Neural cell (in vitro differentiated cells): Measurements from ENCODE around the gene WASF3. TPM values are rescaled to one million over a fixed set of nuclear protein-coding genes. Genes with fewer than 3 reads are reported as not detected.

Experiments used
- H2AFZ ChIP-seq: fragments of 200-600, 300-800 bp; sonication (generic), shearing (Covaris generic); 2 replicates; pipeline ENCODE4 v1.6.0; 2014; ENCODE audit warnings: low read depth, mild to moderate bottlenecking, antibody characterized with exemption, low read length, moderate library complexity
- H3F3A ChIP-seq: fragments of 200-600 bp; shearing (Covaris generic); 2 replicates; pipeline ENCODE4 v1.6.1; 2016; ENCODE audit warnings: mild to moderate bottlenecking, moderate library complexity, mixed read lengths, antibody characterized with exemption, low read length; ENCODE audit not compliant: insufficient read depth, poor library complexity, severe bottlenecking
- H3K27ac ChIP-seq: fragments of 200-600, 300-800 bp; sonication (generic), shearing (Covaris generic); 2 replicates; pipeline ENCODE4 v1.5.1; 2014; ENCODE audit warnings: mild to moderate bottlenecking, low read length, moderate library complexity
- H3K27me3 ChIP-seq: fragments of 300-800, 200-600 bp; sonication (generic), shearing (Covaris generic); 2 replicates; pipeline ENCODE4 v1.6.0; 2014; ENCODE audit warnings: mild to moderate bottlenecking, low read depth, low read length, moderate library complexity; ENCODE audit not compliant: insufficient read depth
- H3K36me3 ChIP-seq: fragments of 300-800, 200-600 bp; sonication (generic), shearing (Covaris generic); 2 replicates; pipeline ENCODE4 v1.5.1; 2014; ENCODE audit warnings: mild to moderate bottlenecking, antibody characterized with exemption, low read length, moderate library complexity; ENCODE audit not compliant: insufficient read depth
- H3K4me2 ChIP-seq: fragments of 300-800, 200-600 bp; sonication (generic), shearing (Covaris generic); 2 replicates; pipeline ENCODE4 v1.6.0; 2014; ENCODE audit warnings: mild to moderate bottlenecking, low read length
- H3K4me3 ChIP-seq: fragments of 300-800, 200-600 bp; sonication (generic), shearing (Covaris generic); 2 replicates; pipeline ENCODE4 v1.5.1; 2014; ENCODE audit warnings: mild to moderate bottlenecking, low read length, moderate library complexity
- H3K79me2 ChIP-seq: fragments of 200-600 bp; shearing (Covaris generic); replicated peaks from 2 replicates; pipeline ENCODE4 v1.6.0; 2014; ENCODE audit warnings: mild to moderate bottlenecking, low read length, moderate library complexity; ENCODE audit not compliant: insufficient read depth
- H3K9ac ChIP-seq: fragments of 300-800, 200-600 bp; sonication (generic), shearing (Covaris generic); 2 replicates; pipeline ENCODE4 v1.6.1; 2016; ENCODE audit warnings: mild to moderate bottlenecking, low read length, mixed read lengths
- H3K9me2 ChIP-seq: fragments of 200-600 bp; shearing (Covaris generic); 2 replicates; pipeline ENCODE4 v1.6.1; 2016; ENCODE audit warnings: mild to moderate bottlenecking, low read length, mixed read lengths; ENCODE audit not compliant: insufficient read depth
- H3K9me3 ChIP-seq: fragments of 200-600, 300-800 bp; sonication (generic), shearing (Covaris generic); 2 replicates; pipeline ENCODE4 v1.6.1; 2016; ENCODE audit warnings: mild to moderate bottlenecking, mixed run types, low read length, moderate library complexity, mixed read lengths
- H4K20me1 ChIP-seq: fragments of 200-600 bp; shearing (Covaris generic); 2 replicates; pipeline ENCODE4 v1.6.1; 2016; ENCODE audit warnings: mild to moderate bottlenecking, mixed run types; ENCODE audit not compliant: insufficient read depth
- EP300 ChIP-seq: fragments of 450-650 bp; conservative IDR thresholded peaks from 2 replicates; pipeline ENCODE4 v1.6.1; 2014; ENCODE audit warnings: antibody characterized with exemption, mild to moderate bottlenecking, moderate library complexity; ENCODE audit not compliant: poor library complexity, severe bottlenecking
- EZH2 ChIP-seq: fragments of 200-600, 300-800 bp; shearing (Covaris generic), sonication (generic); IDR thresholded peaks from 2 replicates; pipeline ENCODE4 v1.6.1; 2014; ENCODE audit warnings: antibody characterized with exemption, low read length, borderline replicate concordance, mild to moderate bottlenecking; ENCODE audit not compliant: insufficient read depth, poor library complexity, severe bottlenecking
- MXI1 ChIP-seq: fragments of 450-650 bp; conservative IDR thresholded peaks from 2 replicates; pipeline ENCODE4 v1.6.1; 2014; ENCODE audit warnings: antibody characterized with exemption, mild to moderate bottlenecking; ENCODE audit not compliant: poor library complexity, severe bottlenecking
- POLR2AphosphoS5 ChIP-seq: IDR thresholded peaks from 2 replicates; pipeline ENCODE4 v1.6.1; 2012
- RAD21 ChIP-seq: fragments of 450-650 bp; conservative IDR thresholded peaks from 2 replicates; pipeline ENCODE4 v1.6.1; 2014; ENCODE audit warnings: antibody characterized with exemption, mild to moderate bottlenecking, moderate library complexity
- SMC3 ChIP-seq: fragments of 450-650 bp; conservative IDR thresholded peaks from 2 replicates; pipeline ENCODE4 v1.6.1; 2014; ENCODE audit warnings: antibody characterized with exemption, mild to moderate bottlenecking, moderate library complexity; ENCODE audit not compliant: poor library complexity
- TAF1 ChIP-seq: IDR thresholded peaks from 2 replicates; pipeline ENCODE4 v1.6.1; 2012; ENCODE audit warnings: low read depth
- polyA plus RNA-seq: library from polyadenylated mRNA; depleted of rRNA; stranded (reverse); fragments of >200 nt; gene quantifications from 2 replicates; pipeline ENCODE4 v1.2.3, GENCODE V29; 2014
- TF ChIP-seq, protein P1 (sequence below): IDR thresholded peaks from 2 replicates; pipeline ENCODE4 v1.6.1; 2012; ENCODE audit warnings: borderline replicate concordance
- TF ChIP-seq, protein P2 (sequence below): fragments of 450-650 bp; IDR thresholded peaks from 2 replicates; pipeline ENCODE4 v1.5.1; 2014; ENCODE audit warnings: antibody characterized with exemption, mild to moderate bottlenecking, moderate library complexity; ENCODE audit not compliant: poor library complexity, severe bottlenecking

The WASF3 gene
- polyA plus RNA-seq, 1 donor from 2014 or later = 44.5 TPM

GRCh38 chr13:26621731-26622401, 64.4 kb downstream of the WASF3 start:
- TF ChIP-seq, protein P1, sequence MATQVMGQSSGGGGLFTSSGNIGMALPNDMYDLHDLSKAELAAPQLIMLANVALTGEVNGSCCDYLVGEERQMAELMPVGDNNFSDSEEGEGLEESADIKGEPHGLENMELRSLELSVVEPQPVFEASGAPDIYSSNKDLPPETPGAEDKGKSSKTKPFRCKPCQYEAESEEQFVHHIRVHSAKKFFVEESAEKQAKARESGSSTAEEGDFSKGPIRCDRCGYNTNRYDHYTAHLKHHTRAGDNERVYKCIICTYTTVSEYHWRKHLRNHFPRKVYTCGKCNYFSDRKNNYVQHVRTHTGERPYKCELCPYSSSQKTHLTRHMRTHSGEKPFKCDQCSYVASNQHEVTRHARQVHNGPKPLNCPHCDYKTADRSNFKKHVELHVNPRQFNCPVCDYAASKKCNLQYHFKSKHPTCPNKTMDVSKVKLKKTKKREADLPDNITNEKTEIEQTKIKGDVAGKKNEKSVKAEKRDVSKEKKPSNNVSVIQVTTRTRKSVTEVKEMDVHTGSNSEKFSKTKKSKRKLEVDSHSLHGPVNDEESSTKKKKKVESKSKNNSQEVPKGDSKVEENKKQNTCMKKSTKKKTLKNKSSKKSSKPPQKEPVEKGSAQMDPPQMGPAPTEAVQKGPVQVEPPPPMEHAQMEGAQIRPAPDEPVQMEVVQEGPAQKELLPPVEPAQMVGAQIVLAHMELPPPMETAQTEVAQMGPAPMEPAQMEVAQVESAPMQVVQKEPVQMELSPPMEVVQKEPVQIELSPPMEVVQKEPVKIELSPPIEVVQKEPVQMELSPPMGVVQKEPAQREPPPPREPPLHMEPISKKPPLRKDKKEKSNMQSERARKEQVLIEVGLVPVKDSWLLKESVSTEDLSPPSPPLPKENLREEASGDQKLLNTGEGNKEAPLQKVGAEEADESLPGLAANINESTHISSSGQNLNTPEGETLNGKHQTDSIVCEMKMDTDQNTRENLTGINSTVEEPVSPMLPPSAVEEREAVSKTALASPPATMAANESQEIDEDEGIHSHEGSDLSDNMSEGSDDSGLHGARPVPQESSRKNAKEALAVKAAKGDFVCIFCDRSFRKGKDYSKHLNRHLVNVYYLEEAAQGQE = no peak
- TF ChIP-seq EZH2 (no peak), RAD21 (no peak), POLR2AphosphoS5 (no peak), MXI1 (no peak), TAF1 (no peak), EP300 (no peak), SMC3 (no peak)
- TF ChIP-seq, protein P2, sequence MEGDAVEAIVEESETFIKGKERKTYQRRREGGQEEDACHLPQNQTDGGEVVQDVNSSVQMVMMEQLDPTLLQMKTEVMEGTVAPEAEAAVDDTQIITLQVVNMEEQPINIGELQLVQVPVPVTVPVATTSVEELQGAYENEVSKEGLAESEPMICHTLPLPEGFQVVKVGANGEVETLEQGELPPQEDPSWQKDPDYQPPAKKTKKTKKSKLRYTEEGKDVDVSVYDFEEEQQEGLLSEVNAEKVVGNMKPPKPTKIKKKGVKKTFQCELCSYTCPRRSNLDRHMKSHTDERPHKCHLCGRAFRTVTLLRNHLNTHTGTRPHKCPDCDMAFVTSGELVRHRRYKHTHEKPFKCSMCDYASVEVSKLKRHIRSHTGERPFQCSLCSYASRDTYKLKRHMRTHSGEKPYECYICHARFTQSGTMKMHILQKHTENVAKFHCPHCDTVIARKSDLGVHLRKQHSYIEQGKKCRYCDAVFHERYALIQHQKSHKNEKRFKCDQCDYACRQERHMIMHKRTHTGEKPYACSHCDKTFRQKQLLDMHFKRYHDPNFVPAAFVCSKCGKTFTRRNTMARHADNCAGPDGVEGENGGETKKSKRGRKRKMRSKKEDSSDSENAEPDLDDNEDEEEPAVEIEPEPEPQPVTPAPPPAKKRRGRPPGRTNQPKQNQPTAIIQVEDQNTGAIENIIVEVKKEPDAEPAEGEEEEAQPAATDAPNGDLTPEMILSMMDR = no peak
- Histone ChIP-seq H3K27ac (no peak overlapping the region), H2AFZ (no peak overlapping the region), H3K9me2 (no peaks in the 10 kb centered on the region), H3K4me2 (no peak overlapping the region), H3K27me3 (no peaks in the 10 kb centered on the region), H3K79me2 (peaks cover 10% of the 10 kb centered on the region), H3K9ac (no peak overlapping the region), H4K20me1 (no peaks in the 10 kb centered on the region), H3K9me3 (no peaks in the 10 kb centered on the region), H3K4me3 (no peak overlapping the region), H3F3A (no peaks in the 10 kb centered on the region), H3K36me3 (peaks cover 5% of the 10 kb centered on the region)

GRCh38 chr13:26623125-26623524, 65.6 kb downstream of the WASF3 start:
- Histone ChIP-seq H2AFZ (no peak overlapping the region), H3K27me3 (no peaks in the 10 kb centered on the region), H3K9me2 (no peaks in the 10 kb centered on the region), H3K4me3 (no peak overlapping the region), H3F3A (no peaks in the 10 kb centered on the region), H3K4me2 (no peak overlapping the region), H3K9ac (no peak overlapping the region), H3K79me2 (no peaks in the 10 kb centered on the region), H3K9me3 (no peaks in the 10 kb centered on the region), H3K27ac (no peak overlapping the region), H4K20me1 (no peaks in the 10 kb centered on the region), H3K36me3 (peaks cover 5% of the 10 kb centered on the region)
- TF ChIP-seq, protein P2 = no peak
- TF ChIP-seq, protein P1 = no peak
